ENCODE data around the gene GGA1.

GRCh38 chr22:37680191-37680851, 71.7 kb downstream of the GGA1 start:
- no peak for TF ChIP-seq EZH2 (optimal IDR thresholded peaks at IDR 0.05; ENCODE audit: low read depth, low read length)
- TF ChIP-seq, protein P1, sequence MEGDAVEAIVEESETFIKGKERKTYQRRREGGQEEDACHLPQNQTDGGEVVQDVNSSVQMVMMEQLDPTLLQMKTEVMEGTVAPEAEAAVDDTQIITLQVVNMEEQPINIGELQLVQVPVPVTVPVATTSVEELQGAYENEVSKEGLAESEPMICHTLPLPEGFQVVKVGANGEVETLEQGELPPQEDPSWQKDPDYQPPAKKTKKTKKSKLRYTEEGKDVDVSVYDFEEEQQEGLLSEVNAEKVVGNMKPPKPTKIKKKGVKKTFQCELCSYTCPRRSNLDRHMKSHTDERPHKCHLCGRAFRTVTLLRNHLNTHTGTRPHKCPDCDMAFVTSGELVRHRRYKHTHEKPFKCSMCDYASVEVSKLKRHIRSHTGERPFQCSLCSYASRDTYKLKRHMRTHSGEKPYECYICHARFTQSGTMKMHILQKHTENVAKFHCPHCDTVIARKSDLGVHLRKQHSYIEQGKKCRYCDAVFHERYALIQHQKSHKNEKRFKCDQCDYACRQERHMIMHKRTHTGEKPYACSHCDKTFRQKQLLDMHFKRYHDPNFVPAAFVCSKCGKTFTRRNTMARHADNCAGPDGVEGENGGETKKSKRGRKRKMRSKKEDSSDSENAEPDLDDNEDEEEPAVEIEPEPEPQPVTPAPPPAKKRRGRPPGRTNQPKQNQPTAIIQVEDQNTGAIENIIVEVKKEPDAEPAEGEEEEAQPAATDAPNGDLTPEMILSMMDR (IDR thresholded peaks at IDR 0.05; ENCODE audit: low read length): no peak
- no peak for TF ChIP-seq EZH2phosphoT487 (IDR thresholded peaks at IDR 0.05; ENCODE audit: low read length)
